K562 (cell line): ENCODE measurements around the gene PARD3. TPM values are rescaled to one million over a fixed set of nuclear protein-coding genes. Genes with fewer than 3 reads are reported as not detected.

ENCODE experiments used
- ATAC-seq: fragments of 200-7000 bp; cut with Tn5 transposase; 3 replicates; pipeline ENCODE4 v1.9.1; 2020; ENCODE audit warnings: moderate library complexity
- BruUV-seq: library from RNA; stranded (reverse); fragments of 400-500 nt; replicated peaks from 2 replicates; lab custom pipeline; 2021; lab: Mats Ljungman, UMichigan
- CTCF ChIA-PET: fragments of 300-600 bp; formaldehyde crosslinking; extraction: SDS; loops from one replicate; lab custom pipeline; 2021; ENCODE audit warnings: low intra/inter-chr PET ratio; lab: Yijun Ruan, JAX
- POLR2A ChIA-PET: fragments of 300-600, 350-650 bp; sonication (Branson Sonifier 250); formaldehyde crosslinking; extraction: SDS; loops from one replicate; lab custom pipeline; 2021; ENCODE audit warnings: antibody characterized with exemption, inconsistent platforms; lab: Yijun Ruan, JAX
- DNase-seq, 4 experiments: peaks; one replicate each; pipeline versions ENCODE4 v3.0.0 to v3.0.0-alpha.2; 2011 to 2018; ENCODE audit warnings: low spot score in 3 of 4, mixed read lengths in 3 of 4; ENCODE audit errors: extremely low read depth in 1 of 4
- FAIRE-seq: peaks from 2 replicates; lab custom pipeline; 2011; peaks lifted over from hg19 to GRCh38; lab: Jason Lieb, UNC
- H2AFZ ChIP-seq: 2 replicates; pipeline ENCODE4 v1.6.0; 2011; ENCODE audit warnings: low read depth, low read length, control low read depth, inconsistent platforms
- H3K27ac ChIP-seq: fragments of 200-600 bp; 3 replicates; pipeline ENCODE4 v1.8.0; 2011; ENCODE audit warnings: low read depth, mild to moderate bottlenecking, control low read depth, inconsistent platforms, low read length, moderate library complexity, mixed read lengths; ENCODE audit errors: extremely low read depth
- H3K27me3 ChIP-seq, 2 experiments: fragments of 300-600 bp in 1 of 2; 2 replicates in 1 of 2; 3 replicates in 1 of 2; pipeline versions ENCODE4 v1.6.0 to v1.8.0; 2011; ENCODE audit warnings: inconsistent platforms in 2 of 2, low read length in 2 of 2, mild to moderate bottlenecking in 1 of 2, mixed read lengths in 1 of 2, moderate library complexity in 1 of 2; ENCODE audit not compliant: control insufficient read depth in 2 of 2, insufficient read depth in 2 of 2
- H3K36me3 ChIP-seq: fragments of 300-600 bp; 3 replicates; pipeline ENCODE4 v1.8.0; 2011; ENCODE audit warnings: mild to moderate bottlenecking, low read length, inconsistent platforms; ENCODE audit not compliant: control insufficient read depth, insufficient read depth
- H3K4me1 ChIP-seq, 2 experiments: fragments of 200-600 bp in 1 of 2; replicated peaks in 1 of 2; 2 replicates in 1 of 2; 3 replicates in 1 of 2; pipeline versions ENCODE4 v1.5.1 to v1.8.0; 2011; ENCODE audit warnings: inconsistent platforms in 2 of 2, low read length in 2 of 2, mild to moderate bottlenecking in 1 of 2, mixed read lengths in 1 of 2, moderate library complexity in 1 of 2; ENCODE audit not compliant: control insufficient read depth in 2 of 2, insufficient read depth in 2 of 2
- H3K4me2 ChIP-seq: 2 replicates; pipeline ENCODE4 v1.6.1; 2011; ENCODE audit warnings: low read length, control low read depth, inconsistent platforms, mixed read lengths; ENCODE audit not compliant: insufficient read depth
- H3K4me3 ChIP-seq: fragments of 200-600 bp; sonication (generic), shearing (Covaris generic); 2 replicates; pipeline ENCODE4 v1.5.1; 2016; ENCODE audit warnings: control low read depth, inconsistent platforms
- H3K79me2 ChIP-seq: fragments of 200-600 bp; 3 replicates; pipeline ENCODE4 v1.8.0; 2011; ENCODE audit warnings: low read length, inconsistent platforms; ENCODE audit not compliant: control insufficient read depth, insufficient read depth
- H3K9ac ChIP-seq, 2 experiments: 2 replicates each; pipeline versions ENCODE4 v1.6.0 to v1.6.1; 2011; ENCODE audit warnings: low read depth in 2 of 2, low read length in 2 of 2, control low read depth in 1 of 2, inconsistent platforms in 1 of 2, mild to moderate bottlenecking in 1 of 2, mixed read lengths in 1 of 2; ENCODE audit not compliant: insufficient read depth in 1 of 2
- H3K9me1 ChIP-seq: one replicate; pipeline ENCODE4 v1.6.0; 2011; ENCODE audit warnings: inconsistent platforms, mild to moderate bottlenecking, low read length, moderate library complexity; ENCODE audit not compliant: control insufficient read depth, insufficient read depth
- H3K9me3 ChIP-seq: replicated peaks from 2 replicates; pipeline ENCODE4 v1.5.1; 2011; ENCODE audit warnings: low read depth, low read length, inconsistent platforms; ENCODE audit not compliant: control insufficient read depth, insufficient read depth
- H4K20me1 ChIP-seq: replicated peaks from 2 replicates; pipeline ENCODE4 v1.6.1; 2011; ENCODE audit warnings: low read length, inconsistent platforms, mixed read lengths; ENCODE audit not compliant: control insufficient read depth, insufficient read depth
- FOXK1 ChIP-seq: sonication (generic); formaldehyde crosslinking; IDR thresholded peaks from 2 replicates; pipeline ENCODE4 v1.8.0; 2022; ENCODE audit warnings: missing genetic modification reagents, mild to moderate bottlenecking, borderline replicate concordance
- GTF2E2 ChIP-seq: fragments of 200-800 bp; sonication (Bioruptor generic); IDR thresholded peaks from 2 replicates; pipeline ENCODE4 v1.6.1; 2016; ENCODE audit warnings: missing genetic modification characterization, missing compliant biosample characterization
- HEY1 ChIP-seq: fragments of 250-450 bp; sonication (Bioruptor Pico); IDR thresholded peaks from 2 replicates; pipeline ENCODE4 v1.5.0; 2020; ENCODE audit warnings: mild to moderate bottlenecking, moderate library complexity, borderline replicate concordance
- NBN ChIP-seq: fragments of 450-650 bp; IDR thresholded peaks from 2 replicates; pipeline ENCODE4 v1.6.1; 2016; ENCODE audit warnings: low read depth, mild to moderate bottlenecking
- RBM25 ChIP-seq: fragments of 200-400 bp; formaldehyde crosslinking; IDR thresholded peaks from 2 replicates; pipeline ENCODE4 v1.6.1; 2018; ENCODE audit warnings: low read length, low read depth, moderate library complexity; ENCODE audit not compliant: severe bottlenecking
- SMAD3 ChIP-seq: fragments of 450-650 bp; formaldehyde crosslinking; conservative IDR thresholded peaks from 2 replicates; pipeline ENCODE4 v1.4.0; 2020; ENCODE audit warnings: mild to moderate bottlenecking
- ZNF24 ChIP-seq: fragments of 450-650 bp; IDR thresholded peaks from 2 replicates; pipeline ENCODE4 v1.6.1; 2016
- ZNF766 ChIP-seq: fragments of 200-800 bp; sonication (Bioruptor generic); conservative IDR thresholded peaks from 2 replicates; pipeline ENCODE4 v1.6.1; 2016; ENCODE audit warnings: missing genetic modification characterization, missing compliant biosample characterization
- WGBS: fragments of 100-300 bp; shearing (Covaris generic); methylation state at CpG from one replicate; pipeline ENCODE4 v1.1.6; 2016; ENCODE audit warnings: low coverage, mixed read lengths; ENCODE audit not compliant: insufficient coverage; ENCODE audit errors: missing lambda C conversion rate; 5-methylcytosine and 5-hydroxymethylcytosine counted together
- in situ Hi-C: fragments of 300-500 bp; cut with MboI; formaldehyde crosslinking; loops from 4 replicates; pipeline ENCODE4 v1.15.0; 2018; ENCODE audit warnings: inconsistent platforms, mixed read lengths
- intact Hi-C: fragments of 100-400 bp; cut with micrococcal nuclease; formaldehyde crosslinking; loops from 2 replicates; pipeline ENCODE4 v1.14.2; 2022
- polyA plus RNA-seq, 8 experiments: library from polyadenylated mRNA; depleted of rRNA in 4 of 8; stranded (reverse) in 5 of 8; unstranded in 3 of 8; fragments of >200 nt; fragmentation: Nextera tagmentation in 2 of 8; fragmentation: Illumina TruSeq in 1 of 8; extraction: Ambion mirVana in 2 of 8; extraction: Trizol in 1 of 8; gene quantifications; 2 replicates each; pipeline versions ENCODE4 v1.2.1 to v1.2.3, GENCODE V29; 2011 to 2014; ENCODE audit warnings: inconsistent platforms in 1 of 8, missing spikeins in 1 of 8
- total RNA-seq, 7 experiments: library from RNA; depleted of rRNA in 6 of 7; stranded (reverse); fragments of >200 nt in 6 of 7; fragmentation: Illumina TruSeq in 2 of 7; extraction: Trizol in 2 of 7; gene quantifications; 2 replicates each; pipeline versions ENCODE4 v1.2.1 to v1.2.3, GENCODE V29; 2011 to 2021; ENCODE audit warnings: low replicate concordance in 1 of 7
- TF ChIP-seq, protein P1 (sequence below): fragments of 250-450 bp; sonication (Bioruptor Pico); IDR thresholded peaks from 2 replicates; pipeline ENCODE4 v1.8.0; 2022; ENCODE audit warnings: moderate library complexity, mild to moderate bottlenecking, inconsistent platforms
- TF ChIP-seq, protein P2 (sequence below): conservative IDR thresholded peaks from 2 replicates; pipeline ENCODE4 v1.6.1; 2011; ENCODE audit warnings: low read depth, mild to moderate bottlenecking, low read length; ENCODE audit not compliant: control insufficient read depth

The PARD3 gene
- total and polyA plus RNA-seq, 9 of the 15 experiments (the other 6 are each of a cell fraction or from before 2014, with no cell fraction given): 2.7 to 11.7 (median 7.7) TPM

DNA sequence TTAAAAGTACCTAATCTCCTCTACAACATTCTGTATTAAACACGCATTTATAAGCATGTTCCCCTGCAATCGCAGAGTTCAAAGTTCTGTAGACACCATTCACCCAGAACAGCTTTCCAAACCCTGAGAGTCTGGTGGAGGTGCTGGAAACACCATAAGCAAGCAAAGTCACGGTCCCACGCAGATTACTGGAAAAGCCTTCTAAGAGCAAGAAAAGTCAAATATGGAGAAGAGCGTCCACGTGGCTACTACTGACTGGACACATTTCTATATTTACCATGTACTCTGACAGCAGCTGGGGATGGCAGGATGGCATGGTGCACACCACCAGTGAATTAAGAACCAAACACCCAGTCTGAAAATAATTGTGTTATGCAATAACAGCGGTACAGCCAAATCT lies 97.7 kb downstream of the PARD3 start:
- 28% methylated on average over 7 of the region's 7 CpGs for WGBS
- Histone ChIP-seq H3K9ac (no peak overlapping the region), H3K4me3 (no peak overlapping the region), H3K79me2 (no peaks in the 10 kb centered on the region), H4K20me1 (peaks cover 8% of the 10 kb centered on the region), H3K4me2 (no peak overlapping the region), H3K9me1 (peaks cover 2% of the 10 kb centered on the region), H3K27me3 (no peaks in the 10 kb centered on the region), H3K36me3 (no peaks in the 10 kb centered on the region), H3K27ac (no peak overlapping the region), H3K4me1 (peaks cover 0 to 5% of the 10 kb centered on the region in 2 experiments; a peak in 3 of 5 replicates), H3K9me3 (no peaks in the 10 kb centered on the region), H2AFZ (no peak overlapping the region)
- ChIA-PET POLR2A (interaction anchor here (1.0 kb wide), 1 partner anchor 10 kb away, joined by 3 read pairs; no protein-coding TSS in a partner anchor), CTCF (no interaction called here)
- ATAC-seq (no peak), FAIRE-seq (no peak), DNase-seq (no peak)
- intact Hi-C loops (no loop called here), in situ Hi-C loops (no loop called here)
- no peak for TF ChIP-seq NBN
- TF ChIP-seq HEY1 (CRISPR knock-in tag): no peak
- no peak for TF ChIP-seq SMAD3 (CRISPR knock-in tag)
- TF ChIP-seq FOXK1 (CRISPR knock-in tag): no peak
- TF ChIP-seq RBM25: no peak
- no peak for TF ChIP-seq ZNF766 (CRISPR knock-in tag)
- TF ChIP-seq GTF2E2: no peak
- TF ChIP-seq ZNF24: no peak
- TF ChIP-seq, protein P1, sequence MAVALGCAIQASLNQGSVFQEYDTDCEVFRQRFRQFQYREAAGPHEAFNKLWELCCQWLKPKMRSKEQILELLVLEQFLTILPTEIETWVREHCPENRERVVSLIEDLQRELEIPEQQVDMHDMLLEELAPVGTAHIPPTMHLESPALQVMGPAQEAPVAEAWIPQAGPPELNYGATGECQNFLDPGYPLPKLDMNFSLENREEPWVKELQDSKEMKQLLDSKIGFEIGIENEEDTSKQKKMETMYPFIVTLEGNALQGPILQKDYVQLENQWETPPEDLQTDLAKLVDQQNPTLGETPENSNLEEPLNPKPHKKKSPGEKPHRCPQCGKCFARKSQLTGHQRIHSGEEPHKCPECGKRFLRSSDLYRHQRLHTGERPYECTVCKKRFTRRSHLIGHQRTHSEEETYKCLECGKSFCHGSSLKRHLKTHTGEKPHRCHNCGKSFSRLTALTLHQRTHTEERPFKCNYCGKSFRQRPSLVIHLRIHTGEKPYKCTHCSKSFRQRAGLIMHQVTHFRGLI (CRISPR knock-in tag): no peak
- TF ChIP-seq, protein P2, sequence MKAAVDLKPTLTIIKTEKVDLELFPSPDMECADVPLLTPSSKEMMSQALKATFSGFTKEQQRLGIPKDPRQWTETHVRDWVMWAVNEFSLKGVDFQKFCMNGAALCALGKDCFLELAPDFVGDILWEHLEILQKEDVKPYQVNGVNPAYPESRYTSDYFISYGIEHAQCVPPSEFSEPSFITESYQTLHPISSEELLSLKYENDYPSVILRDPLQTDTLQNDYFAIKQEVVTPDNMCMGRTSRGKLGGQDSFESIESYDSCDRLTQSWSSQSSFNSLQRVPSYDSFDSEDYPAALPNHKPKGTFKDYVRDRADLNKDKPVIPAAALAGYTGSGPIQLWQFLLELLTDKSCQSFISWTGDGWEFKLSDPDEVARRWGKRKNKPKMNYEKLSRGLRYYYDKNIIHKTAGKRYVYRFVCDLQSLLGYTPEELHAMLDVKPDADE: no peak
- BruUV-seq: no TSS peak
